IMR-90 (cell line): ENCODE data around the gene STIL. TPM values are rescaled to one million over a fixed set of nuclear protein-coding genes. Genes with fewer than 3 reads are reported as not detected.

Source experiments
- ATAC-seq: fragments of 200-7000 bp; cut with Tn5 transposase; 2 replicates; pipeline ENCODE4 v1.9.1; 2020; ENCODE audit warnings: low read depth, mild to moderate bottlenecking, moderate library complexity
- BruUV-seq: library from RNA; stranded (reverse); fragments of 400-500 nt; replicated peaks from 2 replicates; lab custom pipeline; 2021; lab: Mats Ljungman, UMichigan
- CTCF ChIA-PET: fragments of 300-600 bp; formaldehyde crosslinking; extraction: SDS; loops from one replicate; lab custom pipeline; 2021; ENCODE audit warnings: antibody characterized with exemption; lab: Yijun Ruan, JAX
- POLR2A ChIA-PET: fragments of 300-600 bp; sonication (Branson Sonifier 250); formaldehyde crosslinking; loops from one replicate; lab custom pipeline; 2022; ENCODE audit warnings: antibody characterized with exemption; ENCODE audit not compliant: unreplicated experiment; lab: Charles Lee
- DNase-seq: peaks from one replicate; pipeline ENCODE4 v3.0.0; 2013
- H2AFZ ChIP-seq: replicated peaks from 2 replicates; pipeline ENCODE3; 2013; ENCODE audit warnings: low read length, mild to moderate bottlenecking; ENCODE audit not compliant: poor library complexity
- H2AK5ac ChIP-seq: 2 replicates; pipeline ENCODE4 v1.6.1; 2013; ENCODE audit warnings: low read depth, low read length, inconsistent platforms
- H2AK9ac ChIP-seq: replicated peaks from 2 replicates; pipeline ENCODE3; 2013; ENCODE audit warnings: mild to moderate bottlenecking, low read depth, low read length, moderate library complexity; ENCODE audit not compliant: poor library complexity
- H2BK120ac ChIP-seq: 2 replicates; pipeline ENCODE4 v1.6.1; 2013; ENCODE audit warnings: low read depth, low read length, inconsistent platforms
- H2BK15ac ChIP-seq: 3 replicates; pipeline ENCODE4 v1.6.1; 2013; ENCODE audit warnings: low read depth, low read length, inconsistent platforms
- H2BK20ac ChIP-seq: 2 replicates; pipeline ENCODE4 v1.6.1; 2013; ENCODE audit warnings: low read depth, mild to moderate bottlenecking, inconsistent platforms, low read length, moderate library complexity
- H2BK5ac ChIP-seq: 2 replicates; pipeline ENCODE4 v1.6.1; 2013; ENCODE audit warnings: mild to moderate bottlenecking, low read depth, low read length, inconsistent platforms; ENCODE audit not compliant: poor library complexity, severe bottlenecking
- H3K14ac ChIP-seq: replicated peaks from 2 replicates; pipeline ENCODE4 v1.6.1; 2013; ENCODE audit warnings: low read depth, low read length, inconsistent platforms
- H3K18ac ChIP-seq: 2 replicates; pipeline ENCODE4 v1.6.1; 2013; ENCODE audit warnings: low read depth, low read length, control low read depth
- H3K23ac ChIP-seq: 2 replicates; pipeline ENCODE4 v1.6.1; 2013; ENCODE audit warnings: low read depth, low read length, inconsistent platforms
- H3K27ac ChIP-seq: 2 replicates; pipeline ENCODE4 v1.5.1; 2013; ENCODE audit warnings: mild to moderate bottlenecking, control low read depth, low read length; ENCODE audit not compliant: insufficient read depth
- H3K27me3 ChIP-seq: 2 replicates; pipeline ENCODE4 v1.6.1; 2013; ENCODE audit warnings: low read length; ENCODE audit not compliant: control insufficient read depth, insufficient read depth
- H3K36me3 ChIP-seq: 2 replicates; pipeline ENCODE4 v1.6.1; 2013; ENCODE audit warnings: low read length, mixed read lengths; ENCODE audit not compliant: control insufficient read depth, insufficient read depth
- H3K4ac ChIP-seq: 2 replicates; pipeline ENCODE4 v1.6.1; 2013; ENCODE audit warnings: low read depth, low read length, inconsistent platforms
- H3K4me1 ChIP-seq: 2 replicates; pipeline ENCODE4 v1.6.1; 2013; ENCODE audit warnings: low read length, mixed read lengths; ENCODE audit not compliant: control insufficient read depth, insufficient read depth
- H3K4me2 ChIP-seq: 2 replicates; pipeline ENCODE4 v1.6.1; 2013; ENCODE audit warnings: low read depth, mild to moderate bottlenecking, control low read depth, low read length, moderate library complexity
- H3K4me3 ChIP-seq: 2 replicates; pipeline ENCODE4 v1.5.1; 2013; ENCODE audit warnings: low read depth, mild to moderate bottlenecking, control low read depth, low read length, moderate library complexity; ENCODE audit not compliant: insufficient read depth
- H3K56ac ChIP-seq: 2 replicates; pipeline ENCODE4 v1.6.1; 2013; ENCODE audit warnings: low read length, inconsistent platforms; ENCODE audit not compliant: insufficient read depth; ENCODE audit errors: extremely low read depth
- H3K79me1 ChIP-seq, 2 experiments: 2 replicates each; pipeline ENCODE4 v1.6.1; 2013; ENCODE audit warnings: low read length in 2 of 2, inconsistent platforms in 1 of 2, low read depth in 1 of 2
- H3K9ac ChIP-seq: 2 replicates; pipeline ENCODE4 v1.6.1; 2013; ENCODE audit warnings: low read depth, low read length, control low read depth
- H3K9me1 ChIP-seq: 2 replicates; pipeline ENCODE4 v1.6.1; 2013; ENCODE audit warnings: low read length, inconsistent platforms; ENCODE audit not compliant: insufficient read depth
- H3K9me3 ChIP-seq: 2 replicates; pipeline ENCODE4 v1.6.1; 2013; ENCODE audit warnings: low read length; ENCODE audit not compliant: control insufficient read depth, insufficient read depth
- H4K20me1 ChIP-seq: 2 replicates; pipeline ENCODE4 v1.6.1; 2013; ENCODE audit warnings: low read length, inconsistent platforms; ENCODE audit not compliant: insufficient read depth
- H4K5ac ChIP-seq: 2 replicates; pipeline ENCODE4 v1.6.1; 2013; ENCODE audit warnings: mild to moderate bottlenecking, low read depth, low read length, control low read depth
- H4K8ac ChIP-seq, 2 experiments: 2 replicates each; pipeline ENCODE4 v1.6.1; 2013; ENCODE audit warnings: low read depth in 2 of 2, low read length in 2 of 2, control low read depth in 1 of 2, inconsistent platforms in 1 of 2
- H4K91ac ChIP-seq: 2 replicates; pipeline ENCODE4 v1.6.1; 2013; ENCODE audit warnings: low read depth, low read length, inconsistent platforms; ENCODE audit not compliant: insufficient read depth
- CHD1 ChIP-seq: IDR thresholded peaks from 2 replicates; pipeline ENCODE4 v1.6.1; 2012; ENCODE audit warnings: low read depth, low read length, improper control_type of control experiment
- MAZ ChIP-seq: IDR thresholded peaks from 2 replicates; pipeline ENCODE4 v1.6.1; 2012; ENCODE audit warnings: low read depth, mild to moderate bottlenecking, low read length, improper control_type of control experiment, moderate library complexity, borderline replicate concordance
- RFX5 ChIP-seq: IDR thresholded peaks from 2 replicates; pipeline ENCODE4 v1.8.0; 2012; ENCODE audit warnings: low read depth, mild to moderate bottlenecking, low read length, moderate library complexity
- SMC3 ChIP-seq: fragments of 150-350 bp; IDR thresholded peaks from 2 replicates; pipeline ENCODE4 v1.6.1; 2016; ENCODE audit warnings: low read depth, mild to moderate bottlenecking, antibody characterized with exemption, low read length, moderate library complexity
- WGBS, 2 experiments: methylation state at CpG; one replicate each; pipeline versions ENCODE4 v1.1.5 to v1.1.7; 2013; ENCODE audit warnings: missing lambda C conversion rate in 2 of 2; ENCODE audit not compliant: insufficient read length in 1 of 2; ENCODE audit errors: extremely low coverage in 2 of 2; 5-methylcytosine and 5-hydroxymethylcytosine counted together
- dilution Hi-C: fragments of 300-500 bp; cut with HindIII; formaldehyde crosslinking; loops from one replicate; pipeline ENCODE4 v1.14.3; 2018; ENCODE audit warnings: low sequenced_read_pairs; ENCODE audit not compliant: unreplicated experiment
- in situ Hi-C: fragments of 300-500 bp; cut with MboI; formaldehyde crosslinking; loops from 3 replicates; pipeline ENCODE4 v1.14.3; 2019; ENCODE audit warnings: low sequenced_read_pairs, inconsistent platforms, mixed read lengths
- intact Hi-C: fragments of 100-400 bp; cut with micrococcal nuclease; formaldehyde crosslinking; loops from 2 replicates; pipeline ENCODE4 v1.10.0; 2022
- polyA plus RNA-seq, 3 experiments: library from polyadenylated mRNA; depleted of rRNA; stranded (reverse); fragments of >200 nt; gene quantifications; 2 replicates each; pipeline ENCODE4 v1.2.3, GENCODE V29; 2012; ENCODE audit warnings: low replicate concordance in 1 of 3
- total RNA-seq: library from RNA; depleted of rRNA; stranded (reverse); fragments of >200 nt; gene quantifications from 2 replicates; pipeline ENCODE4 v1.2.3, GENCODE V29; 2012

STIL gene
- total and polyA plus RNA-seq, 2 of the 4 experiments (the other 2 are of a cell fraction), result 6.8 to 17.2 TPM

DNA sequence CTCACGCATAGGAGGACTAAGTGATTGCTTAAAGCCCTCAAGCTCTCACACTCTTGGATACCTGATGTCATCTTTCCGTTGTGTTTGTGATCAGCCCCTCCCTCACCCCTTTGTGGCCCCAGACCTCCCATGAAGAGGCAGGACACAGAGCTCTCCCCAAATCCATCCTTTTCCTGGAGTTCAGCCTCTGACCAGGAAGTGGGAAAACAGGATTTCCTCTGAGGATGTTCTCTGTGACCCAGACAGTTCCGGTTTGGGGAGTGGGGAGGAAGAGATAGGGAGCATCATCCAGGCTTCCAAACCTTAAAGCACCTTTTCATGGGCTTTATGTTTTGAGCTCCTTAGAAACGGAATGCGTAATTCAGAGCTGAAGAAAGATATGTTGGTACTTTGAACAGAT lies 70.0 kb downstream of the STIL start:
- POLR2A ChIA-PET, result no interaction called here
- H2BK5ac ChIP-seq, result no peak overlapping the region
- H3K36me3 ChIP-seq, result no peaks in the 10 kb centered on the region
- peaks cover 22% of the 10 kb centered on the region for H3K27me3 ChIP-seq
- H4K20me1 ChIP-seq, result no peaks in the 10 kb centered on the region
- CTCF ChIA-PET, result interaction anchor here (1.2 kb wide), 1 partner anchor 9 kb away, joined by 3 read pairs; no protein-coding TSS in a partner anchor
- intact Hi-C loops, result no loop called here
- no peaks in the 10 kb centered on the region for H3K4me1 ChIP-seq
- H3K9me1 ChIP-seq, result no peaks in the 10 kb centered on the region
- no peak overlapping the region for H3K14ac ChIP-seq
- no peak overlapping the region for H4K5ac ChIP-seq
- H3K18ac ChIP-seq, result no peak overlapping the region
- no peak overlapping the region for H3K4ac ChIP-seq
- TF ChIP-seq MAZ, result no peak
- no peak for TF ChIP-seq CHD1
- TF ChIP-seq RFX5, result no peak
- TF ChIP-seq SMC3, result no peak
- in situ Hi-C loops, result no loop called here
- WGBS, 2 experiments, result 43% methylated on average over 1 of the region's 5 CpGs; no CpG with 5 or more reads in 1 of the 2 experiments
- no peaks in the 10 kb centered on the region for H3K9me3 ChIP-seq
- ATAC-seq (no peak), DNase-seq (no peak)
- H3K4me3 ChIP-seq, result no peak overlapping the region
- BruUV-seq, result no TSS peak
- no peak overlapping the region for H3K56ac ChIP-seq
- H2BK120ac ChIP-seq, result no peak overlapping the region
- H2AK9ac ChIP-seq, result no peak overlapping the region
- no peak overlapping the region for H3K9ac ChIP-seq
- no peak overlapping the region for H4K8ac ChIP-seq
- dilution Hi-C loops, result no loop called here
- H2AFZ ChIP-seq, result no peak overlapping the region
- no peak overlapping the region for H2BK20ac ChIP-seq
- H2AK5ac ChIP-seq, result no peak overlapping the region
- H4K91ac ChIP-seq, result no peak overlapping the region
- H3K27ac ChIP-seq, result no peak overlapping the region
- H2BK15ac ChIP-seq, result no peak overlapping the region
- H3K4me2 ChIP-seq, result no peak overlapping the region
- no peak overlapping the region for H3K23ac ChIP-seq
- no peaks in the 10 kb centered on the region for H3K79me1 ChIP-seq
